Osteocyte (in vitro differentiated cells): Measurements from ENCODE around the gene UBXN11. TPM values are rescaled to one million over a fixed set of nuclear protein-coding genes. Genes with fewer than 3 reads are reported as not detected.
A peak's percentile ranks its signal among the peaks of the same experiment; 100 is the strongest.

ENCODE experiments used
- DNase-seq: peaks from one replicate; pipeline ENCODE4 v3.0.0; 2021; ENCODE audit warnings: mixed read lengths; ENCODE audit not compliant: unreplicated experiment; ENCODE audit errors: extremely low spot score
- H3K27ac Mint-ChIP-seq: one replicate; pipeline ENCODE4 v1.8.0; 2021; ENCODE audit warnings: mild to moderate bottlenecking, mixed read lengths; ENCODE audit not compliant: unreplicated experiment
- H3K27me3 Mint-ChIP-seq: one replicate; pipeline ENCODE4 v1.8.0; 2021; ENCODE audit warnings: mixed read lengths; ENCODE audit not compliant: unreplicated experiment
- H3K36me3 Mint-ChIP-seq: one replicate; pipeline ENCODE4 v1.8.0; 2021; ENCODE audit warnings: mixed read lengths; ENCODE audit not compliant: unreplicated experiment
- H3K4me1 Mint-ChIP-seq: one replicate; pipeline ENCODE4 v1.8.0; 2021; ENCODE audit warnings: mixed read lengths; ENCODE audit not compliant: unreplicated experiment
- H3K4me3 Mint-ChIP-seq: one replicate; pipeline ENCODE4 v1.8.0; 2021; ENCODE audit warnings: mild to moderate bottlenecking, moderate library complexity, mixed read lengths; ENCODE audit not compliant: unreplicated experiment
- H3K9me3 Mint-ChIP-seq: one replicate; pipeline ENCODE4 v1.8.0; 2021; ENCODE audit warnings: mixed read lengths; ENCODE audit not compliant: unreplicated experiment
- total RNA-seq: library from RNA; stranded (reverse); gene quantifications from 2 replicates; pipeline ENCODE4 v1.2.1, GENCODE V29; 2021
- TF ChIP-seq, protein P1 (sequence below): fragments of 200-600 bp; sonication (generic); IDR thresholded peaks from 2 replicates; pipeline ENCODE4 v1.5.0; 2021; ENCODE audit warnings: antibody characterized with exemption, mild to moderate bottlenecking, moderate library complexity

Gene UBXN11
- total RNA-seq, 1 donor from 2014 or later: 17.0 TPM

DNA sequence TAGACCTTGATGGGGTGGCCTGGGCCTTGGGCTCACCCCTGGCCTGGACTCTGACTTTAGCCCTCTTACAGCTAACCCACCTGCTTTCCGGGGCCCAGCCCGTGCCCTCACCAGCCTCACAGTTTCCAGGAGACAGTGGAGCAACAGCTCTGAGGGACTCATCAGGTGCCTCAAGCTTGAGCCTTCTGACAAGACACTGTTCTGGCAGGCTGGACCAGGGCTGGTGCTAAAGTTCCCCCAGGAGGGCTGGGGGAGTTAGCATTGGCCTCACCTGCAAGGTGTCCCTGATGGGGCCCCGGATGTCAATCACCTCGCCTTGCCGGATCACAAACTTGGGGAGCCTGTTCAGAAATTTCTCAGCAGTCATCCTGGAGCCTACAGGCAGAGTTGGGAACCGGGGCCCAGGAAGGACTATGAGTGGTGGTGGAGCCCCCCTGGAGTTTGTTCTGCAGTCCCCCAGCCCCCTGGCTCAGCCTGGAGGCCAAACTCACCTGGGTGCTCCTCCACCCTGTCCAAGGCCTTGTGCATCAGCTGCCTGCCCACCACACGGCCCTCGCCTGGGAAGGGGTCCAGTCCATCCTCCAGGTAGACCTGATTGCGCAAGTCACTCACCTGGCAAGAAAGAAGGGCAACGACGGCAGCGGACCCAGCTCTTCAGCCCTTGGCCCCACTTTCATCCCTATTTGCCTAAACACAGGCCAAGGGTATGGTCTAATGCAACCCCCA, 22.4 kb downstream of the UBXN11 start:
- no peak for DNase-seq
- Mint-ChIP-seq H3K4me3 (no peak overlapping the region), H3K36me3 (peaks cover 1% of the 10 kb centered on the region), H3K9me3 (no peaks in the 10 kb centered on the region), H3K27me3 (no peaks in the 10 kb centered on the region), H3K27ac (peak overlapping the region; percentile 89), H3K4me1 (peaks cover 54% of the 10 kb centered on the region)
- TF ChIP-seq, protein P1, sequence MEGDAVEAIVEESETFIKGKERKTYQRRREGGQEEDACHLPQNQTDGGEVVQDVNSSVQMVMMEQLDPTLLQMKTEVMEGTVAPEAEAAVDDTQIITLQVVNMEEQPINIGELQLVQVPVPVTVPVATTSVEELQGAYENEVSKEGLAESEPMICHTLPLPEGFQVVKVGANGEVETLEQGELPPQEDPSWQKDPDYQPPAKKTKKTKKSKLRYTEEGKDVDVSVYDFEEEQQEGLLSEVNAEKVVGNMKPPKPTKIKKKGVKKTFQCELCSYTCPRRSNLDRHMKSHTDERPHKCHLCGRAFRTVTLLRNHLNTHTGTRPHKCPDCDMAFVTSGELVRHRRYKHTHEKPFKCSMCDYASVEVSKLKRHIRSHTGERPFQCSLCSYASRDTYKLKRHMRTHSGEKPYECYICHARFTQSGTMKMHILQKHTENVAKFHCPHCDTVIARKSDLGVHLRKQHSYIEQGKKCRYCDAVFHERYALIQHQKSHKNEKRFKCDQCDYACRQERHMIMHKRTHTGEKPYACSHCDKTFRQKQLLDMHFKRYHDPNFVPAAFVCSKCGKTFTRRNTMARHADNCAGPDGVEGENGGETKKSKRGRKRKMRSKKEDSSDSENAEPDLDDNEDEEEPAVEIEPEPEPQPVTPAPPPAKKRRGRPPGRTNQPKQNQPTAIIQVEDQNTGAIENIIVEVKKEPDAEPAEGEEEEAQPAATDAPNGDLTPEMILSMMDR: no peak

DNA sequence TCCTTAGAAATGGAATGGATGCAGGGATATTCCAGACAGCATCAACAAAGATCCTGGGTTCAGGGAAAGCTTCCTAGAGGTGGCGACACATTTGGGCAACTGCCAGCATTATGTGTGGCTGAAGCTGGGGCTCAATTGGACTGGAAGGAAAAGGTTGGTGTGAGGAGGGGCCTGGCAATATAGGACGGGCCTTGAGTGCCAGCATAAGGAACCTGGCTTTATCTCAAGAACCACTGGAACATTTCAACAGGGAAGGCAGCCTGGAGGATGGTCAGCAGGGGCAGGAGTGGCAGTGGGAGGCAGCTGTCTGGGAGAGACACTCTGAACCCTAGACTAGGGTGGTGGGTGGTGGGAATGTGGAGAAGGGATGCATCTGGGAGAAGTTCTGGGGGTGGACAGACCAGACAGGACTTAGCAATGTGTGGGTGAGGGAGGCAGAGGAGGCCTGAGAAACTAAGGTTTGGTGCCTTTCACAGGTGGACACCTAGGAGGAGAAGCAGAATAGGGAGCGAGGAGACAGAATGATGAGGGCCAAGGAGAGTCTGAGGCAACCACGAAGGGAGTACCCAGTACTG, 23.1 kb downstream of the UBXN11 start:
- no peak overlapping the region for H3K4me3 Mint-ChIP-seq
- H3K27me3 Mint-ChIP-seq: no peaks in the 10 kb centered on the region
- peak overlapping the region; percentile 70 for H3K27ac Mint-ChIP-seq
- peaks cover 61% of the 10 kb centered on the region for H3K4me1 Mint-ChIP-seq
- TF ChIP-seq, protein P1: no peak
- DNase-seq: no peak
- no peaks in the 10 kb centered on the region for H3K9me3 Mint-ChIP-seq
- peaks cover 1% of the 10 kb centered on the region for H3K36me3 Mint-ChIP-seq

DNA sequence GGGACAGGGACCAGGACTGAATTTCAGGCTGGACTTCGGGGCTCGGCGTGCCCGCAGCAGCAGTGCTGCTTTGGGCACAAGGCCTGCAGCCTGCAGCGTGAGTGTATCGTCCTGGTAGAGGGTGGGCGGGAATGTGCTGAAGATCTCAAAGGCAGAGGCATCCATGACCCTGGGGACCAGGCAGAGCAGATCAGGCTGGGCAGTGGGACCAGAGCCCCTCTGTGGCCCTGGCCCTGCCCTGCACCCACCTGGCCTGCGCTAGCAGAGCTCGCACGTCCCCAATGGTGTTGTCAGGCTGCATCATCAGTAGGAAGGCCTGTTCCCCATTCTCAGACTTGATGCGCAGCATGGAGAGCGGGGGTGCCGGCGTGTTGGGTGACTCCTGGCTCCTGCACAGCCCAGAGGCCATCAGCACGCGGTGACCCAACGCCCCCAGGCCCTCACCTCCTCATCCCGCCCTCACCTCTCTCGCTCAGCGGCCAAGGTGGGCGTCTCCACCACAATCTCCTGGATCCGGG, 24.0 kb downstream of the UBXN11 start:
- peaks cover 1% of the 10 kb centered on the region for H3K36me3 Mint-ChIP-seq
- no peaks in the 10 kb centered on the region for H3K27me3 Mint-ChIP-seq
- TF ChIP-seq, protein P1: no peak
- no peaks in the 10 kb centered on the region for H3K9me3 Mint-ChIP-seq
- DNase-seq: no peak
- no peak overlapping the region for H3K4me3 Mint-ChIP-seq
- H3K4me1 Mint-ChIP-seq: peaks cover 67% of the 10 kb centered on the region
- peak overlapping the region; percentile 70 for H3K27ac Mint-ChIP-seq

DNA sequence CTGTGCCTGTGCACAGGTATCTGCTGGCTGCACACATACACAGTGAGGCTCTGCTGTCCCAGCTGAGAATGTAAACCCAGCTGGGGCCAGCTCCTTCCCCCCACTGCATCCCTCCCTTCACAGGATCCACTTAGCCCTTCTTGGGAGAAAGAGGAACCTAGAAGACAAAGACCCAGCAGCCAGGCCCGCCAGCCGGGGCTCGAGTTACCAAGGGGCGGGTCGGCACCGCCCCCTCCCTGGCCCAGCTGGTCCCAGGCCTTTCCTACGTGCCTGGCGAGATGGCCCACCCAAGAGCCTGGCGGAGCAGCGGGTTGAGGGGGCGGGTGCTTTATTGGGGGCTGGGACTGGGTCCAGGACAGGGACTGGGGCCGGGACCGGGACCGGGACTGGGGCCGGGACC, 24.5 kb downstream of the UBXN11 start:
- H3K9me3 Mint-ChIP-seq: no peaks in the 10 kb centered on the region
- peaks cover 2% of the 10 kb centered on the region for H3K36me3 Mint-ChIP-seq
- no peak overlapping the region for H3K27ac Mint-ChIP-seq
- TF ChIP-seq, protein P1: no peak
- DNase-seq: no peak
- peak overlapping the region; percentile 86 for H3K4me3 Mint-ChIP-seq
- peaks cover 67% of the 10 kb centered on the region for H3K4me1 Mint-ChIP-seq
- no peaks in the 10 kb centered on the region for H3K27me3 Mint-ChIP-seq
